HL-60 (cell line): Measurements from ENCODE around the gene COL1A2.

Experiments
- CTCF ChIP-seq: IDR thresholded peaks from one replicate; pipeline ENCODE4 v1.5.1; 2011; ENCODE audit warnings: low read length, control low read depth, inconsistent platforms; ENCODE audit not compliant: insufficient read depth
- GABPA ChIP-seq: IDR thresholded peaks from 2 replicates; pipeline ENCODE4 v1.6.1; 2012; ENCODE audit warnings: low read depth
- POLR2AphosphoS5 ChIP-seq: IDR thresholded peaks from 2 replicates; pipeline ENCODE4 v1.6.1; 2012; ENCODE audit warnings: low read depth
- SPI1 ChIP-seq: IDR thresholded peaks from 2 replicates; pipeline ENCODE4 v1.6.1; 2012; ENCODE audit warnings: low read depth, mild to moderate bottlenecking, borderline replicate concordance

DNA sequence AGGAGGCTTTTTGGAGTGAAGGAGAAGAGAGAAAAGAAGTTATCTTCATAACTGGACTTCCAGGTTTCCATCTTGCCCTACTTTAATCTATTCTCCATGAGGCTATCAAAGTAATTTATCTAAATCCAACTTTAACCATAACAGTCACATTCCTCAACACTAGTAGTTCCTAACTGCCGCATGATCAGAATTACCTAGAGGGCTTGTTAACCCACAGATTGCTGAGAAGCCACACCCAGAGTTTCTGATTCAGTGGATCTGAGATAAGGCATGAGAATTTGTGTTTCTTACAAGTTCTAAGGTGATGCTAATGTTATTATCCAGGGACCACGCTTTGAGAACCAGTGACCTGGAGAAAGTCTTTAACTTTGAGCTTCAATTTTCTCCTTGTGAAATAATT is 8.3 kb upstream of the COL1A2 start:
- TF ChIP-seq CTCF (no peak), GABPA (no peak), POLR2AphosphoS5 (no peak), SPI1 (no peak)
